ENCODE results near the gene FADS3. TPM values are rescaled to one million over a fixed set of nuclear protein-coding genes. Genes with fewer than 3 reads are reported as not detected.

The FADS3 gene
- total RNA-seq, 1 donor from 2014 or later, result 255 TPM

DNA sequence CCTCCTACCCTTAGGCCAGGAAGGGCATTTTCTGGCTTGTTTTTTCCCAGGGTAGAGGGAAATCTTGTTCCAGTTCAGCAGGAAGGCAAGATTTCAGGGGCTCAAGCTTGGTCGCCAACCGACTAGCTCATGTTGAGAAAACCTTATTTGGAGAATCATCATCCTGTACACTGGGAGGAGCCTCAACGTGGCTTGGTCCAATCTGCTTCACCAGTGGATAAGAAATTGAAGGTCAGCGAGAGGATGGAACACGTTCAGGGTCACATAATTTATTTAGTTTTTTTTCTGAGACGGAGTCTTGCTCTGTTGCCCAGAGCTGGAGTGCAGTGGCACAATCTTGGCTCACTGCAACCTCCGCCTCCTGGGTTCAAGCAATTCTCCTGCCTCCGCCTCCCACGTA lies 42.7 kb downstream of the FADS3 start:
- no peak for DNase-seq (ENCODE audit: low spot score)
- no peaks in the 10 kb centered on the region for H3K9me3 Mint-ChIP-seq (ENCODE audit: low read depth)
- H3K27me3 Mint-ChIP-seq (ENCODE audit: low read depth), result no peaks in the 10 kb centered on the region
- no peak overlapping the region for H3K4me3 Mint-ChIP-seq (ENCODE audit: unreplicated experiment)
- peaks cover 38% of the 10 kb centered on the region for H3K36me3 Mint-ChIP-seq (ENCODE audit: low read depth)
- H3K27ac Mint-ChIP-seq (ENCODE audit: unreplicated experiment), result peak overlapping the region; percentile 27
- peaks cover 2% of the 10 kb centered on the region for H3K4me1 Mint-ChIP-seq (ENCODE audit: low read depth)
- TF ChIP-seq, protein P1, sequence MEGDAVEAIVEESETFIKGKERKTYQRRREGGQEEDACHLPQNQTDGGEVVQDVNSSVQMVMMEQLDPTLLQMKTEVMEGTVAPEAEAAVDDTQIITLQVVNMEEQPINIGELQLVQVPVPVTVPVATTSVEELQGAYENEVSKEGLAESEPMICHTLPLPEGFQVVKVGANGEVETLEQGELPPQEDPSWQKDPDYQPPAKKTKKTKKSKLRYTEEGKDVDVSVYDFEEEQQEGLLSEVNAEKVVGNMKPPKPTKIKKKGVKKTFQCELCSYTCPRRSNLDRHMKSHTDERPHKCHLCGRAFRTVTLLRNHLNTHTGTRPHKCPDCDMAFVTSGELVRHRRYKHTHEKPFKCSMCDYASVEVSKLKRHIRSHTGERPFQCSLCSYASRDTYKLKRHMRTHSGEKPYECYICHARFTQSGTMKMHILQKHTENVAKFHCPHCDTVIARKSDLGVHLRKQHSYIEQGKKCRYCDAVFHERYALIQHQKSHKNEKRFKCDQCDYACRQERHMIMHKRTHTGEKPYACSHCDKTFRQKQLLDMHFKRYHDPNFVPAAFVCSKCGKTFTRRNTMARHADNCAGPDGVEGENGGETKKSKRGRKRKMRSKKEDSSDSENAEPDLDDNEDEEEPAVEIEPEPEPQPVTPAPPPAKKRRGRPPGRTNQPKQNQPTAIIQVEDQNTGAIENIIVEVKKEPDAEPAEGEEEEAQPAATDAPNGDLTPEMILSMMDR (IDR thresholded peaks at IDR 0.05), result no peak

DNA sequence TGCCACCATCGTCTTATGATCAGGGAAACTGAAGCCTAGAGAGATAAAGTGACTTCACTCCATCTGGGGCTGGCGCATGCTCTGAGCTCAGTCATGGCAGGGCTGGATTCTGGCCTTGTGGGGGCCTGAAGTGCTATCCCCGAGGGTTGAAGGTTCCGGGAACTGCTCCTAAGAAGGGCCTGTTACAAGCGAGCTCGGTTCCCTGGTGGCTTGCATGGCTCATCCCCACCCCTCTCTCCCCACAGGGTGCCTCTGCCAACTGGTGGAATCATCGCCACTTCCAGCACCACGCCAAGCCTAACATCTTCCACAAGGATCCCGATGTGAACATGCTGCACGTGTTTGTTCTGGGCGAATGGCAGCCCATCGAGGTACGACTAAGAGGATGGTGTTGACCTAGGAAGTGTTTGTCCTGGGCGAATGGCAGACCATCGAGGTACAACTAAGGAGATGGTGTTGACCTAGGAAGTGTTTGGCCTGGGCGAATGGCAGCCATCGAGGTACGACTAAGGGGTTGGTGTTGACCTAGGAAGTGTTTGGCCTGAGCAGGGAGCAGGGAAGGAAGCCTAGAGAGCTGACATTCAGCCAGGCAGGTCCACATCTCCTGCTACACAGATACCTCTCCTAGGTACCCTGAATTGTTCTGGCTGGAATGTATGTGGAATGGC lies 43.3 kb downstream of the FADS3 start:
- Mint-ChIP-seq H3K27me3 (ENCODE audit: low read depth) (no peaks in the 10 kb centered on the region), H3K9me3 (ENCODE audit: low read depth) (no peaks in the 10 kb centered on the region), H3K36me3 (ENCODE audit: low read depth) (peaks cover 40% of the 10 kb centered on the region), H3K27ac (ENCODE audit: unreplicated experiment) (peak overlapping the region; percentile 27), H3K4me3 (ENCODE audit: unreplicated experiment) (no peak overlapping the region), H3K4me1 (ENCODE audit: low read depth) (peaks cover 2% of the 10 kb centered on the region)
- DNase-seq (ENCODE audit: low spot score), result no peak
- TF ChIP-seq, protein P1 (IDR thresholded peaks at IDR 0.05), result no peak

DNA sequence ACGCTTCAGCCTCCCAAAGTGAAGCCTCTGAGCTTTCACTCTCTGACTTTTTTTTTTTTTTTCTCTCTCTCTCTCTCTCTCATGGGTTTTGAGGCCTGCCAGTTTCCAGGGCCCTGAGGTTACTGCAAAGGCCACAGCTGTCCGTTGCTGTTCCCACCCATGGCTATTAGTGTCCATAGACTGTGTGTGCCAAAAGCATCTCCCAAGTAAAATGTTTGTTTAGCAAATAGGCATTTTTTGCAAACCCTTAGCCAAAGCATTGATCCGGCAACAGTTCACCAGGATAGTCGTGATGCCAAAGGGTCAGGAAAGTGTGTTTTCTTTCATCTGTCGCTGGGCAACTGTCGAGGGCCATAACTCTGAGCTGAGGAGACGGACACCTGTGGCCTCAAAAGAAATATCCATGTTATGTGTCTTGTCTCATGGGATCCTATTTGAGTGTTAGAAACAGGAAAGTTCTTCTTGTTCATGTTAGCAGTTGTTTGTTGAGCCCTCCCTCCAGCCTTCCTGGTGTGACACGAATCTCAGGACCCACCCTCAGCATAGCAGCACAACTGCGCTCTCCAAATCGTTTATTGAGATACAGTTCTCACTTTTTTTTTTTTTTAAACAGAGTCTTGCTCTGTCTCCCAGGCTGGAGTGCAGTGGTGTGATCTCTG lies 44.9 kb downstream of the FADS3 start:
- peaks cover 2% of the 10 kb centered on the region for H3K4me1 Mint-ChIP-seq (ENCODE audit: low read depth)
- peak overlapping the region; percentile 6 for H3K27ac Mint-ChIP-seq (ENCODE audit: unreplicated experiment)
- DNase-seq (ENCODE audit: low spot score), result no peak
- H3K36me3 Mint-ChIP-seq (ENCODE audit: low read depth), result peaks cover 34% of the 10 kb centered on the region
- H3K4me3 Mint-ChIP-seq (ENCODE audit: unreplicated experiment), result no peak overlapping the region
- TF ChIP-seq, protein P1 (IDR thresholded peaks at IDR 0.05), result no peak
- no peaks in the 10 kb centered on the region for H3K9me3 Mint-ChIP-seq (ENCODE audit: low read depth)
- H3K27me3 Mint-ChIP-seq (ENCODE audit: low read depth), result no peaks in the 10 kb centered on the region

DNA sequence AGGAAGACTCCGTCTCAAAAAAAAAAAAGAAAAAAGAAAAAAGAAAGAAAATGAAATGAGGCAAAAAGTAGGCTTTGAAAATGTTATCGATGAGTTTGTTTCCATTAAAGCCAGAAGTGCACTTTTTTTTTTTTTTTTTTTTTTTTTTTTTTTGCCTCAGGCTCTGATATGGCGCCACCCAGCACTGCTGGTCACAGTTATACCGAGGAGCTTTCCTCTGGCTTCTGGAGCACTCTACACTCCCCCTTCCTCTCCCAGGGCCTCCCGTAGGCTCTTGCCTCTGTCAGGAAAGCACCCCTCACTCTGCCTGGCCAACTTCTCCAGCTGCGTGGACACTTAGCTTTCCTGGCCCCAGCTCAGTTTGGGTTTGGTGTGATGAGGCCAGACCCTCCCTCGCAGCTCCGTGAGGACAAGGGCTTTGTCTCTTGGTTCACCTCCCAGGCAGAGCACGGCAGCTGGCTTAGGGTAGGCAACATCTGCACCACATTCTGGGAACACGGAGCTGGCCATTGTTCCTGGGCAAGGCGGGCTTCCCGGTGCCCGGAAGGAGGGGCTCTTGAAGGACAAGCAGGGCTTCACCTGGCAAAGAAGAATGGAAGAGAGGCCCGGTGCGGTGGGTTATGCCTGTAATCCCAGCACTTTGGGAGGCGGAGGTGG lies 46.3 kb downstream of the FADS3 start:
- Mint-ChIP-seq H3K4me1 (ENCODE audit: low read depth) (peaks cover 2% of the 10 kb centered on the region), H3K27ac (ENCODE audit: unreplicated experiment) (no peak overlapping the region), H3K4me3 (ENCODE audit: unreplicated experiment) (no peak overlapping the region), H3K36me3 (ENCODE audit: low read depth) (peaks cover 38% of the 10 kb centered on the region), H3K27me3 (ENCODE audit: low read depth) (no peaks in the 10 kb centered on the region), H3K9me3 (ENCODE audit: low read depth) (no peaks in the 10 kb centered on the region)
- DNase-seq (ENCODE audit: low spot score), result no peak
- TF ChIP-seq, protein P1 (IDR thresholded peaks at IDR 0.05), result no peak

GRCh38 chr11:61842528-61842820 lies 48.9 kb downstream of the FADS3 start:
- peaks cover 2% of the 10 kb centered on the region for H3K4me1 Mint-ChIP-seq (ENCODE audit: low read depth)
- DNase-seq (ENCODE audit: low spot score), result peak; percentile 54
- H3K4me3 Mint-ChIP-seq (ENCODE audit: unreplicated experiment), result no peak overlapping the region
- no peaks in the 10 kb centered on the region for H3K9me3 Mint-ChIP-seq (ENCODE audit: low read depth)
- H3K27me3 Mint-ChIP-seq (ENCODE audit: low read depth), result no peaks in the 10 kb centered on the region
- H3K27ac Mint-ChIP-seq (ENCODE audit: unreplicated experiment), result no peak overlapping the region
- H3K36me3 Mint-ChIP-seq (ENCODE audit: low read depth), result peaks cover 42% of the 10 kb centered on the region
- TF ChIP-seq, protein P1 (IDR thresholded peaks at IDR 0.05), result no peak

All from chondrocyte (in vitro differentiated cells).